22Rv1 (cell line): ENCODE results near the gene DENND1B.

Experiments used
- ZFX ChIP-seq: fragments of 450-650 bp; IDR thresholded peaks from 2 replicates; pipeline ENCODE4 v1.6.1; 2017; ENCODE audit warnings: antibody characterized with exemption, borderline replicate concordance
- TF ChIP-seq, protein P1 (sequence below): fragments of 450-650 bp; IDR thresholded peaks from 2 replicates; pipeline ENCODE4 v1.5.1; 2017; ENCODE audit warnings: mild to moderate bottlenecking

DNA sequence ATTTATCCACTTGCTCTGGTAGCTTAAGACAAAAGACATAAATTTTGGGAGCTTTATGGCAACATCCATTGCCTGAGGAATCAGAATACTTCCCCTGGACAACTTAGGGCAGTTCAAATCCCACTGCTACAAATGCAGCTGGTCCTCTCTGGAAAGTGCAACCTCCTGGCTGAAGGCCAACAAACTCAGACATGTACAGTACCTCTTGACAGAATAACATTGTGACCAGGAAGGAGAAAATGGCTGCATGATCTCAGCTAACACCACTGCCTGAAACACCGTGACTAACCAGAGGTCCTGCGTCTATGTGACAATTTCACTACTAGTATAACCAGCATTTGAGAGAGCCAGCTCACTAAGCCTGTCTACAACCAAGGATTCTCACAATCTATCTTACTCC is 288.3 kb downstream of the DENND1B start:
- TF ChIP-seq, protein P1, sequence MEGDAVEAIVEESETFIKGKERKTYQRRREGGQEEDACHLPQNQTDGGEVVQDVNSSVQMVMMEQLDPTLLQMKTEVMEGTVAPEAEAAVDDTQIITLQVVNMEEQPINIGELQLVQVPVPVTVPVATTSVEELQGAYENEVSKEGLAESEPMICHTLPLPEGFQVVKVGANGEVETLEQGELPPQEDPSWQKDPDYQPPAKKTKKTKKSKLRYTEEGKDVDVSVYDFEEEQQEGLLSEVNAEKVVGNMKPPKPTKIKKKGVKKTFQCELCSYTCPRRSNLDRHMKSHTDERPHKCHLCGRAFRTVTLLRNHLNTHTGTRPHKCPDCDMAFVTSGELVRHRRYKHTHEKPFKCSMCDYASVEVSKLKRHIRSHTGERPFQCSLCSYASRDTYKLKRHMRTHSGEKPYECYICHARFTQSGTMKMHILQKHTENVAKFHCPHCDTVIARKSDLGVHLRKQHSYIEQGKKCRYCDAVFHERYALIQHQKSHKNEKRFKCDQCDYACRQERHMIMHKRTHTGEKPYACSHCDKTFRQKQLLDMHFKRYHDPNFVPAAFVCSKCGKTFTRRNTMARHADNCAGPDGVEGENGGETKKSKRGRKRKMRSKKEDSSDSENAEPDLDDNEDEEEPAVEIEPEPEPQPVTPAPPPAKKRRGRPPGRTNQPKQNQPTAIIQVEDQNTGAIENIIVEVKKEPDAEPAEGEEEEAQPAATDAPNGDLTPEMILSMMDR: no peak
- no peak for TF ChIP-seq ZFX
